Adipose tissue (tissue), 3 donors: Measurements from ENCODE around the gene NOBOX. TPM values are rescaled to one million over a fixed set of nuclear protein-coding genes. Genes with fewer than 3 reads are reported as not detected.
"Not testable (repeated sequence)": the region's sequence is repeated elsewhere in the genome, so short reads cannot be mapped to it uniquely, and the experiment has no call there.

Source experiments
- H3K27ac ChIP-seq: one replicate; pipeline ENCODE4 v1.5.1; 2013; ENCODE audit warnings: low read depth, low read length
- WGBS, 3 donors: extraction: QIAGEN DNeasy Blood & Tissue Kit; methylation state at CpG; one replicate each; pipeline ENCODE4 v1.1.7; 2013; 5-methylcytosine and 5-hydroxymethylcytosine counted together
- polyA plus RNA-seq, 3 donors: library from polyadenylated mRNA; stranded (reverse); fragments of 200-250 nt; gene quantifications; one replicate each; pipeline ENCODE4 v1.2.3, GENCODE V29; 2013
- donor health status: healthy with polysubstance abuse.
- donor health status: Bipolar disorder and iron deficiency.
- donor health status: healthy.

The NOBOX gene
- polyA plus RNA-seq, 3 donors, result not detected

GRCh38 chr7:144398911-144399310 is 4.6 kb downstream of the NOBOX start:
- 77 to 90% (median 87%) methylated on average over 6 of the region's 6 CpGs for WGBS, 3 donors
- H3K27ac ChIP-seq, result no peak overlapping the region

GRCh38 chr7:144398291-144398690 is 5.2 kb downstream of the NOBOX start:
- H3K27ac ChIP-seq, result no peak overlapping the region
- WGBS, 3 donors, result 79 to 93% (median 87%) methylated on average over 9 of the region's 9 CpGs

- no peak overlapping the region for H3K27ac ChIP-seq
- 66 to 81% (median 68%) methylated on average over 4 of the region's 4 CpGs for WGBS, 3 donors
Measured at GRCh38 chr7:144397086-144397485, 6.4 kb downstream of the NOBOX start.

GRCh38 chr7:144391823-144392255 is 11.7 kb downstream of the NOBOX start:
- 2 to 3% (median 3%) methylated on average over 8 of the region's 8 CpGs for WGBS, 3 donors
- no peak overlapping the region for H3K27ac ChIP-seq

DNA sequence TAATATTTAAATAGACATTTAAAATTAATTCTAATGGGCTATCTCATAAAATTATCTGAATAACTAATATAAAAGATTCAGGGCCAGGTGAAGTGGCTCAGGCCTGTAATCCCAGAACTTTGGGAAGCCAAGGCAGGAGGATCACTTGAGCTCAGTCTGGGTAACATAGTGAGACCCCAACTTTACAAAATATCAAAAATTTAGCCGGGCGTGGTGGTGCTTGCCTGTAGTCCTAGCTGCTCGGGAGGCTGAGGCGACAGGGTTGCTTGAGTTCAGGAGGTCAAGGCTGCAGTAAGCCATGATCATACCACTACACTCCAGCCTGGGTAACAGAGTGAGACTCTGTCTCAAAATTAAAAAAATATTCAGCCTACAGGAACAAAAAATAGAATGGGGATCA is 12.5 kb downstream of the NOBOX start:
- H3K27ac ChIP-seq, result no peak overlapping the region

GRCh38 chr7:144390481-144390880 is 13.0 kb downstream of the NOBOX start:
- no peak overlapping the region for H3K27ac ChIP-seq
- WGBS, 3 donors, result 61 to 70% (median 61%) methylated on average over 7 of the region's 7 CpGs

More for the DNA sequence above, 12.5 kb downstream of the NOBOX start:
- 90 to 93% (median 91%) methylated on average over 4 of the region's 4 CpGs for WGBS, 3 donors

DNA sequence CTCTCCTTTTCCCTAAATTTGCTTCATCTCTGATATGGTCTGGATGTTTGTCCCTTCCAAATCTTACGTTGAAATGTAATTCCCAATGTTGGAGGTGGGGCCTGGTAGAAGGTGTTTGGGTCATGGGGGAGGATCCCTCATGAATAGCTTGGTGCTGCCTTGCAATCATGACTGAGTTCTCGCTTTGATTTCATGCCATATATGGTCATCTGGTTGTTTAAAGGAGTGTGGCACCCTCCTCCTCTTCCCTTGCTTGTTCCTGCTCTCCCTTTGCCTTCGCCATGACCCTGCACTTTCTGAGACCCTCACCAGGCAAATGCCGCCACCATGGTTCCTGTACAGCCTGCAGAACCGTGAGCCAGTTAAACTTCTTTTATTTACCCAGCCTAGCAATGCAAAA is 14.5 kb downstream of the NOBOX start:
- WGBS, 3 donors, result 76 to 88% (median 83%) methylated on average over 5 of the region's 5 CpGs
- no peak overlapping the region for H3K27ac ChIP-seq

GRCh38 chr7:144386741-144387140 is 16.8 kb downstream of the NOBOX start:
- H3K27ac ChIP-seq, result no peak overlapping the region

DNA sequence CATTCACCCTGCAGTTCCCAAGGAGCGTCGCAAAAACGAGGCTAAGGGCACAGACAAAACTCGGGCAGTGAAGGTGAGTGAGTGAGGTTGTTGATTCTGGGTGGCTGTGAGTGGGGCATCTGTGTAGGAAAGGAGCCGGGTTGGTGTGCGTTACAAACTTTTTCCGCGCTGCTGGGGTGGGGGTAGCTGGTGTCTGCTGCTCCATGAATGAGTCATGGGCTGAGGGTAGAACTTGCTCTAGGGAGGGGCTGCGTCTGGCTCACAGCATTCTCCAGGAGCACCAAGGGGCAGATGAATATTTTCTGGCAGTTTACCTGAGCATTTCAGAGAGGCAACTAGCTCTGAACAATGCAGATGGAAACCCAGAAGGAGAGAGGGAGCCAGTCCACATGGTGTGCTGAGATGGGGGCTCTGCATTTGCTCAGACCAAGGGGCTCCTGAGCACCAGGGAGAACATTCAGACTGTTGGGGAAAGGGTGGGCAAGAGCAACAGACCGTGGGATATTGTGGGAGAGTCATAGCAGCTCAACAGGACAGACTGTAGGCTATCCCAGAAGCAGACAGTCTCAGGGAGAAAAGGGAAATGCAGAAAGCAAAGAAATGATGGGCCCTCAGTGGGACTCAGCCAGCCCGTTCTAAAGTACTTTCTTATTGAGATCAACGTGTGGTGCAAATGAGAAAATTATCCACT is 18.8 kb downstream of the NOBOX start:
- H3K27ac ChIP-seq, result no peak overlapping the region
- 63 to 71% (median 69%) methylated on average over 12 of the region's 12 CpGs for WGBS, 3 donors

GRCh38 chr7:144384071-144384470 is 19.4 kb downstream of the NOBOX start:
- 57 to 76% (median 76%) methylated on average over 4 of the region's 4 CpGs for WGBS, 3 donors
- no peak overlapping the region for H3K27ac ChIP-seq

DNA sequence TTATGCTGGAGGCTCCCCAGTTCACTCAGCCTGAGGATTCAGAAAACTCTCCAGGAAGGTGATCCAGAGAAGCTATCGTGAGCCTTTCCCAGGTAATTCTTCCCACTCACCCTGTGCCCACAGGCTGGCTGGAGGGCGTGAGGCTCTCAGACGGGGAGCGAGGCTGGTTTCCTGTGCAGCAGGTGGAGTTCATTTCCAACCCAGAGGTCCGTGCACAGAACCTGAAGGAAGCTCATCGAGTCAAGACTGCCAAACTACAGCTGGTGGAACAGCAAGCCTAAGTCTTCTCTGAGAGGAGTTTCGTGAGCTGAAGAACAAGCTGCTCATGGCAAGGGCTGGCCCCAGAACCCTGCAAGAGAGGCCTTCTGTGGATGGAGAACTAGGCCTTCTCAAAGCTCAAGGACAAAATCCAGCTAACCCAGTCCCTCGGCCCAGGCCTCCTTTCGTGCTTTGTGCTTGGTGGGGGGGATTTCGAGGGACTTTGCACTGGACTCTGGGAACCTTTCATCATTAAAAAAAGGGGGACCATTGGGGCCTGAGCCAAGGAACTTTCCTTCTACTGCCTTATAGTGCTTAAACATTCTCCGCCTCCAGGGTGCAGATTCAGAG is 23.6 kb downstream of the NOBOX start:
- 95 to 96% (median 95%) methylated on average over 11 of the region's 11 CpGs for WGBS, 3 donors
- H3K27ac ChIP-seq, result no peak overlapping the region

- H3K27ac ChIP-seq, result no peak overlapping the region
- 82 to 92% (median 86%) methylated on average over 9 of the region's 9 CpGs for WGBS, 3 donors
Measured at GRCh38 chr7:144378651-144379050, 24.8 kb downstream of the NOBOX start.

GRCh38 chr7:144369221-144369620 is 34.3 kb downstream of the NOBOX start:
- not testable (repeated sequence) for H3K27ac ChIP-seq
- 99% methylated on average over 4 of the region's 7 CpGs; no CpG with 5 or more reads in 2 of the 3 donors for whole genome bisulfite sequencing, 3 donors

GRCh38 chr7:144367250-144367649 is 36.2 kb downstream of the NOBOX start:
- WGBS, 3 donors, result no CpG with 5 or more reads among the region's 9 CpGs
- H3K27ac ChIP-seq, result not testable (repeated sequence)

DNA sequence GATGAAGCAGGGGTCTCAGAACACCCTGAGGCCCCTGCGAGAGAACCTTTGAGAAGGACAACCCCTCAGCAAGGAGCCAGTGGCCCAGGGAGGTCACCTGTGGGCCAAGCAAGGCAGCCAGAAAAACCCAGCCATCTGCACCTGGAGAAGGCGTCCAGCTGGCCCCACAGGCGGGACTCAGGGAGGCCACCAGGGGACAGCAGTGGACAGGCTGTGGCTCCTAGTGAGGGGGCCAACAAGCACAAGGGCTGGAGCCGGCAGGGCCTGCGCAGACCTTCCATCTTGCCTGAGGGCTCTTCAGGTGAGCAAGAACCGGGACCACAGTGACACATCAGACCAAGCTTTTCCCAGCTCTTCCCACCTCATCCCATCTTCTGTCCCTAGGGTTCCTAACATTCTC is 38.0 kb downstream of the NOBOX start:
- not testable (repeated sequence) for H3K27ac ChIP-seq
- no CpG with 5 or more reads among the region's 6 CpGs for WGBS, 3 donors

DNA sequence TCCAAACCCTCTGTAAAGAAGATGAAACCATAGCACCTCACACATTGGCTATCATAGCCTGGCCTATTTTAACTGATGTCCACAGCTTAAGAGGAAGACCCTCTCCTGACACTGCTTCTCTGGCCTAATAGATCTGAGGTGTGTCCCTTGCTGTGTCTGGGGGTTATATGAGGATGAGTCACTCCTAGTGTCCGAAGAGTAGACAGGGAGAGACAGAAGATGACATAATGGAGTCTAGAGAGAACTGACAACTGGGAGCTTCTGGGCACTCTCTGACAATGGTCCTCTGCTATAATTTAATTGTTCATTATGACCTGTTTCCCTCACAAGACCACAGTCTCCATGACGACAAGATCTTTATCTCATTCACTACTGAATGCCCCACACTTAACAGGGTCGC is 41.4 kb downstream of the NOBOX start:
- WGBS, 3 donors, result no CpG with 5 or more reads among the region's 3 CpGs
- not testable (repeated sequence) for H3K27ac ChIP-seq

DNA sequence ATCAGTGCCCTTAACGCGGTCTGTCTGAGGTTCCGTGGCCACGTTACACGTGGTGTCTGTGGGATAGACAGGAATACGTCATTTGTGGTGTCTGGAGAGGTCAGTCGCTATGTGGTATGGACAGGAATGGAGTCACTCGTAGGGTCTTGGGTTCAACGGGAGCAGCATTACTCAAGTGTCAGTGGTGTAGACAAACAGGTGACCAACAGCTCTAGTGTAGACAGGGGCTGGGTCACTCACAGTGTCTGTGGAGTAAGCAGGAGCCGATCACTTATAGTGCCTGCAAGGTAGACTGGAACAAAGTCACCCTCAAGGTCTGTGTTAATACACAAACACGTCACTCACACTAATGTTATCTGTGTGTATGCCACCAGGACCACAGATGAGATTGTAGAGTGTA is 46.6 kb downstream of the NOBOX start:
- H3K27ac ChIP-seq, result not testable (repeated sequence)
- WGBS, 3 donors, result 74 to 100% (median 85%) methylated on average over 2 of the region's 11 CpGs

GRCh38 chr7:144356185-144356584 is 47.3 kb downstream of the NOBOX start:
- WGBS, 3 donors, result no CpG with 5 or more reads among the region's 6 CpGs
- H3K27ac ChIP-seq, result not testable (repeated sequence)

DNA sequence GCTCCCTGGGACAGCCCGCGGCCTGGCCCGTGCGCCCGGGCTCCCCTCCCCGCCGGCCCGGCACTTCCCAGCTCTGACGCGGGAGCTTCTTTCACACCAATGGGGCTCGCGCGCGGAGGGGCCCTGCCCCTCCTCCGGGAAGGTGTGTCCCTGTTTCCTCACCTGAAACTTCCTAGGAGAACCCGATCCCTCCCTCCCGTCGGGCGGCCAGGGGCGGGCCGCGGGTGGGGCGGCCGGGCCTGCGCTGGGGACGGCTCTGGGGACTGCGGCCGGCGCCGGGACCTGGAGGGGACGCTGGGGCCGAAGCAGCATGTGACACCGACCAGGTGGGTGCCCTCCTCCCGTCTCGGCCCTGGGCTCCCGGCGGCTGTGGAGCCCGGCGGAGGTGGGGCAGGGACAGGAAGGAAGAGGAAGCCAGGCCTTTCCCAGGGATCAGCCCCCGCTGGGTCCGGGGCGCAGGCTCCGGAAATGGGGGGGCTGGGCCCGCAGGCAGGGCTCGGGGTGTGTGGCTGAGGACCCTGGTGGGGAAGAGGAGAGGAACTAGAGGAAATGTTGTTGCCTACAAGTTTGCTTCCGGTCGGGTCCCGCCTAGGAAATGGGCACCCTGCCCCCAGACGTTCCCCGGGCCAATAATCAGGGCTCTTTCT is 48.2 kb downstream of the NOBOX start, which contains the start of gene ARHGEF5:
TSS of gene ARHGEF5 (plus strand) at position 227 of the 647 bp plus-strand sequence. CDS start 7,268 bp downstream, outside the sequence.
- no CpG with 5 or more reads among the region's 50 CpGs for WGBS, 3 donors
- not testable (repeated sequence) for H3K27ac ChIP-seq

DNA sequence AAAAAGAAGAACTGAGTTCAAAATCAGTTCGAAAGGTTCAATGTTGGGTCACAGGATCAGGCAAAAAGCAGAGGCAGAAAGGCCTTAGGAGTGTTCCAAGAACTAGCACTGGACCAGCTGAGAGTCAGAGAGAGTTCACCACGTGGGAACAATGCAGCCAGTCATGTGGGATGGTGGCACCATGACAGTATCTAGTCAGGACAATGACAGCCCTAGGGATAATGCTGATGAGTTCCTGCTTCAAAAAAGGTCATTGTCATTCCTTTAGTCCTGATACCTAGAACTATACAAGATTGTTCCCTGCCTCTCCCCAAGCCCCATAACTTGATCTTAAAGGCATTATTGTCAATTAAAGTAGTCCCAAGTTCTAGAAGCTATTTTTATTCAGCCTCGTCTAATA is 51.8 kb downstream of the NOBOX start:
- H3K27ac ChIP-seq, result not testable (repeated sequence)
- 48 to 77% (median 76%) methylated on average over 2 of the region's 3 CpGs for WGBS, 3 donors
